ENCODE results near the gene WFDC1. TPM values are rescaled to one million over a fixed set of nuclear protein-coding genes. Genes with fewer than 3 reads are reported as not detected.
A peak's percentile ranks its signal among the peaks of the same experiment; 100 is the strongest.

Gene WFDC1
- total RNA-seq, 2 donors from 2014 or later: 0.15 TPM; not detected in 1

- Histone ChIP-seq H3K27me3 (ENCODE audit: control insufficient read depth, insufficient read depth, low read length, poor library complexity, severe bottlenecking) (peaks cover 8% of the 10 kb centered on the region), H3K9ac (ENCODE audit: extremely low read depth, low read length, poor library complexity, severe bottlenecking) (no peak overlapping the region), H3K27ac (ENCODE audit: low read depth, low read length) (no peak overlapping the region), H3K9me3 (ENCODE audit: control insufficient read depth, low read length) (no peaks in the 10 kb centered on the region), H3K36me3 (ENCODE audit: control insufficient read depth, insufficient read depth, low read length) (no peaks in the 10 kb centered on the region), H3K4me3 (ENCODE audit: low read length) (no peak overlapping the region), H3K4me1 (ENCODE audit: control insufficient read depth, insufficient read depth, low read length) (no peaks in the 10 kb centered on the region)
- TF ChIP-seq CTCF (conservative IDR thresholded peaks at IDR 0.05): no peak
- H3K4me3 Mint-ChIP-seq: no peak overlapping the region
- H3K36me3 Mint-ChIP-seq (ENCODE audit: low read depth): no peaks in the 10 kb centered on the region
- no peak overlapping the region for H3K27ac Mint-ChIP-seq
- no peak for DNase-seq
- peaks cover 32% of the 10 kb centered on the region for H3K27me3 Mint-ChIP-seq (ENCODE audit: insufficient read depth)
- H3K9me3 Mint-ChIP-seq: peaks cover 6% of the 10 kb centered on the region
- WGBS, 2 experiments (ENCODE audit: insufficient coverage in 1 of 2, insufficient read length in 1 of 2): 71 to 100% methylated on average over 2 to 4 of the region's 4 CpGs
- H3K4me1 Mint-ChIP-seq: no peaks in the 10 kb centered on the region
Measured at GRCh38 chr16:84253173-84253572, 41.5 kb upstream of the WFDC1 start.

GRCh38 chr16:84254062-84254461 is 40.6 kb upstream of the WFDC1 start:
- peaks cover 8% of the 10 kb centered on the region for H3K27me3 ChIP-seq (ENCODE audit: control insufficient read depth, insufficient read depth, low read length, poor library complexity, severe bottlenecking)
- H3K4me1 ChIP-seq (ENCODE audit: control insufficient read depth, insufficient read depth, low read length): no peaks in the 10 kb centered on the region
- H3K9me3 ChIP-seq (ENCODE audit: control insufficient read depth, low read length): no peaks in the 10 kb centered on the region
- Mint-ChIP-seq H3K27me3 (ENCODE audit: insufficient read depth) (peaks cover 37% of the 10 kb centered on the region), H3K27ac (no peak overlapping the region), H3K4me1 (no peaks in the 10 kb centered on the region), H3K9me3 (peaks cover 7% of the 10 kb centered on the region), H3K36me3 (ENCODE audit: low read depth) (no peaks in the 10 kb centered on the region), H3K4me3 (no peak overlapping the region)
- H3K36me3 ChIP-seq (ENCODE audit: control insufficient read depth, insufficient read depth, low read length): no peaks in the 10 kb centered on the region
- 82 to 100% methylated on average over 1 to 4 of the region's 4 CpGs for WGBS, 2 experiments (ENCODE audit: insufficient coverage in 1 of 2, insufficient read length in 1 of 2)
- H3K4me3 ChIP-seq (ENCODE audit: low read length): no peak overlapping the region
- no peak for TF ChIP-seq CTCF (conservative IDR thresholded peaks at IDR 0.05)
- H3K27ac ChIP-seq (ENCODE audit: low read depth, low read length): peak overlapping the region; percentile 44
- DNase-seq: no peak
- no peak overlapping the region for H3K9ac ChIP-seq (ENCODE audit: extremely low read depth, low read length, poor library complexity, severe bottlenecking)

- H3K9me3 Mint-ChIP-seq: peaks cover 7% of the 10 kb centered on the region
- H3K27me3 ChIP-seq (ENCODE audit: control insufficient read depth, insufficient read depth, low read length, poor library complexity, severe bottlenecking): peaks cover 8% of the 10 kb centered on the region
- no peak for TF ChIP-seq CTCF (conservative IDR thresholded peaks at IDR 0.05)
- H3K9ac ChIP-seq (ENCODE audit: extremely low read depth, low read length, poor library complexity, severe bottlenecking): no peak overlapping the region
- H3K4me3 Mint-ChIP-seq: no peak overlapping the region
- no peak overlapping the region for H3K27ac ChIP-seq (ENCODE audit: low read depth, low read length)
- H3K9me3 ChIP-seq (ENCODE audit: control insufficient read depth, low read length): no peaks in the 10 kb centered on the region
- H3K27ac Mint-ChIP-seq: no peak overlapping the region
- H3K4me1 ChIP-seq (ENCODE audit: control insufficient read depth, insufficient read depth, low read length): no peaks in the 10 kb centered on the region
- H3K4me1 Mint-ChIP-seq: no peaks in the 10 kb centered on the region
- H3K36me3 Mint-ChIP-seq (ENCODE audit: low read depth): no peaks in the 10 kb centered on the region
- DNase-seq: no peak
- H3K36me3 ChIP-seq (ENCODE audit: control insufficient read depth, insufficient read depth, low read length): no peaks in the 10 kb centered on the region
- 89 to 100% methylated on average over 3 to 4 of the region's 4 CpGs for WGBS, 2 experiments (ENCODE audit: insufficient coverage in 1 of 2, insufficient read length in 1 of 2)
- H3K4me3 ChIP-seq (ENCODE audit: low read length): no peak overlapping the region
- peaks cover 39% of the 10 kb centered on the region for H3K27me3 Mint-ChIP-seq (ENCODE audit: insufficient read depth)
Measured at GRCh38 chr16:84255050-84255810, 39.4 kb upstream of the WFDC1 start.

All from endodermal cell (in vitro differentiated cells).